Measurements from ENCODE around the gene IL10RB.
"Not testable (repeated sequence)": the region's sequence is repeated elsewhere in the genome, so short reads cannot be mapped to it uniquely, and the experiment has no call there.

IL10RB gene

GRCh38 chr21:33266050-33266788 is at the start of gene IL10RB:
Gene IL10RB, plus strand, starts transcription at chr21:33266367. Its CDS starts 99 bp downstream, at chr21:33266466.
- H3K27ac ChIP-seq, result peak within 1 kb of the TSS; percentile 80
- TF ChIP-seq, protein P1, sequence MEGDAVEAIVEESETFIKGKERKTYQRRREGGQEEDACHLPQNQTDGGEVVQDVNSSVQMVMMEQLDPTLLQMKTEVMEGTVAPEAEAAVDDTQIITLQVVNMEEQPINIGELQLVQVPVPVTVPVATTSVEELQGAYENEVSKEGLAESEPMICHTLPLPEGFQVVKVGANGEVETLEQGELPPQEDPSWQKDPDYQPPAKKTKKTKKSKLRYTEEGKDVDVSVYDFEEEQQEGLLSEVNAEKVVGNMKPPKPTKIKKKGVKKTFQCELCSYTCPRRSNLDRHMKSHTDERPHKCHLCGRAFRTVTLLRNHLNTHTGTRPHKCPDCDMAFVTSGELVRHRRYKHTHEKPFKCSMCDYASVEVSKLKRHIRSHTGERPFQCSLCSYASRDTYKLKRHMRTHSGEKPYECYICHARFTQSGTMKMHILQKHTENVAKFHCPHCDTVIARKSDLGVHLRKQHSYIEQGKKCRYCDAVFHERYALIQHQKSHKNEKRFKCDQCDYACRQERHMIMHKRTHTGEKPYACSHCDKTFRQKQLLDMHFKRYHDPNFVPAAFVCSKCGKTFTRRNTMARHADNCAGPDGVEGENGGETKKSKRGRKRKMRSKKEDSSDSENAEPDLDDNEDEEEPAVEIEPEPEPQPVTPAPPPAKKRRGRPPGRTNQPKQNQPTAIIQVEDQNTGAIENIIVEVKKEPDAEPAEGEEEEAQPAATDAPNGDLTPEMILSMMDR (conservative IDR thresholded peaks at IDR 0.05), result no peak

- TF ChIP-seq, protein P1 (conservative IDR thresholded peaks at IDR 0.05), result no peak
- no peak overlapping the region for H3K27ac ChIP-seq
Observed at GRCh38 chr21:33217138-33217520, 49.0 kb upstream of the IL10RB start.

DNA sequence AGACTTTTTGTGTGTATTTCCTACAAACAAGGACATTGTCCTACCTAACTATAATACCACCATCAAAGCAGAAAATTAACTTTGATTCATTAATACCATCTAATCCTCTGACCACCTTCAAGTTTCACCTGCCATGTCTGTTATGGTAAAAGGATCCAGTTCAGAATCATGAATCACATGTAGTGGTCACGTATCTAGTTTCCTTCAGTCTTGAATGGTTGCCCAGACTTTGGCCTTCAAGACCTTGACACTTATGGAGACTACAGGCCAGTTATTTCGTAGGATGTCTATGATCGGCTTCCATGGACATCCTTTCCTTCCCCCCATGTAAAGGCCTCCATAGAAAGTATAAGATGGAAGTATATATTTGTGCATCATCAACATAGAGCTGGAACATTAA is 46.9 kb upstream of the IL10RB start:
- TF ChIP-seq, protein P1 (conservative IDR thresholded peaks at IDR 0.05), result no peak
- H3K27ac ChIP-seq, result no peak overlapping the region

- TF ChIP-seq, protein P1 (conservative IDR thresholded peaks at IDR 0.05), result no peak
- no peak overlapping the region for H3K27ac ChIP-seq
Observed at GRCh38 chr21:33219954-33220353, 46.2 kb upstream of the IL10RB start.

- not testable (repeated sequence) for H3K27ac ChIP-seq
Observed at GRCh38 chr21:33225376-33225775, 40.8 kb upstream of the IL10RB start.

GRCh38 chr21:33228455-33228854 is 37.7 kb upstream of the IL10RB start:
- no peak overlapping the region for H3K27ac ChIP-seq
- TF ChIP-seq, protein P1 (conservative IDR thresholded peaks at IDR 0.05), result no peak

DNA sequence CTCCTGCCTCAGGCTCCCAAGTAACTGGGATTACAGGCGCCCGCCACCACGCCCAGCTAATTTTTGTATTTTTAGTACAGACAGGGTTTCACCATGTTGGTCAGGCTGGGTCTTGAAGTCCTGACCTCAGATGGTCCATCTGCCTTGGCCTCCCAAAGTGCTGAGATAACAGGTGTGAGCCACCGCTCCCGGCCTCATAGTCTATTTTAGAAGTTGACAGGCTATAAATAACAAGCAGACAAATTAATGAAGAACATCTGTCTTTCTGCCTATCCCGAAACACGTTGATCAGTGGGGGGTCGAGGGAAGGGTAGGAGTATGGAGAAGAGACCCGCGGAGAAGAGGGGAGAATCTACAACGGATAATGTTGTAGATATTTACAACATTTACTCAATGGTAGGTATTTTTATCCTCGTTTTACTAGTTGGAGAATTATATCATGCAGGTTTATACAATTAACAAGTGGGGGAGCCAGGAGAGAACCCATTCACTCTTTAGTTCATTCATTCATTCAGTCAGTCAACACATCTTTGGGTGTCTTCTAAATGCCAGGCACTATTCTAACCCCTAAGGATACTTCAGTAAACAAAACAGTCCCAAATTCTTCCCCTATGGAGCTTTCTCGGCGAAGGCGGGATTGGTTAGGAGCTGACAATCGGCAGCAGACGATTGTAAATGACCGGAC is 36.9 kb upstream of the IL10RB start:
- peak overlapping the region; percentile 92 for H3K27ac ChIP-seq
- TF ChIP-seq, protein P1 (conservative IDR thresholded peaks at IDR 0.05), result no peak

Data from VCaP (cell line).